Vagina (tissue), 2 donors: ENCODE data around the gene EIF4G2.

Experiments
- POLR2A ChIP-seq, 2 donors: fragments of 450-650 bp; IDR thresholded peaks; one replicate each; pipeline ENCODE4 v1.6.1; 2017; ENCODE audit warnings: antibody characterized with exemption in 2 of 2, mild to moderate bottlenecking in 2 of 2, moderate library complexity in 2 of 2
- POLR2AphosphoS5 ChIP-seq, 2 donors: sonication (generic); formaldehyde crosslinking; IDR thresholded peaks; one replicate each; pipeline ENCODE4 v1.9.0; 2017; ENCODE audit warnings: antibody characterized with exemption in 2 of 2, mild to moderate bottlenecking in 2 of 2, low read depth in 1 of 2; ENCODE audit not compliant: insufficient read depth in 1 of 2
- TF ChIP-seq, protein P1 (sequence below), 3 experiments: fragments of 450-650 bp in 2 of 3; fragments of 200-600 bp in 1 of 3; sonication (generic) in 1 of 3; IDR thresholded peaks; one replicate each; pipeline ENCODE4 v1.5.1; 2017 to 2019; ENCODE audit warnings: antibody characterized with exemption in 3 of 3, mild to moderate bottlenecking in 2 of 3, moderate library complexity in 2 of 3

DNA sequence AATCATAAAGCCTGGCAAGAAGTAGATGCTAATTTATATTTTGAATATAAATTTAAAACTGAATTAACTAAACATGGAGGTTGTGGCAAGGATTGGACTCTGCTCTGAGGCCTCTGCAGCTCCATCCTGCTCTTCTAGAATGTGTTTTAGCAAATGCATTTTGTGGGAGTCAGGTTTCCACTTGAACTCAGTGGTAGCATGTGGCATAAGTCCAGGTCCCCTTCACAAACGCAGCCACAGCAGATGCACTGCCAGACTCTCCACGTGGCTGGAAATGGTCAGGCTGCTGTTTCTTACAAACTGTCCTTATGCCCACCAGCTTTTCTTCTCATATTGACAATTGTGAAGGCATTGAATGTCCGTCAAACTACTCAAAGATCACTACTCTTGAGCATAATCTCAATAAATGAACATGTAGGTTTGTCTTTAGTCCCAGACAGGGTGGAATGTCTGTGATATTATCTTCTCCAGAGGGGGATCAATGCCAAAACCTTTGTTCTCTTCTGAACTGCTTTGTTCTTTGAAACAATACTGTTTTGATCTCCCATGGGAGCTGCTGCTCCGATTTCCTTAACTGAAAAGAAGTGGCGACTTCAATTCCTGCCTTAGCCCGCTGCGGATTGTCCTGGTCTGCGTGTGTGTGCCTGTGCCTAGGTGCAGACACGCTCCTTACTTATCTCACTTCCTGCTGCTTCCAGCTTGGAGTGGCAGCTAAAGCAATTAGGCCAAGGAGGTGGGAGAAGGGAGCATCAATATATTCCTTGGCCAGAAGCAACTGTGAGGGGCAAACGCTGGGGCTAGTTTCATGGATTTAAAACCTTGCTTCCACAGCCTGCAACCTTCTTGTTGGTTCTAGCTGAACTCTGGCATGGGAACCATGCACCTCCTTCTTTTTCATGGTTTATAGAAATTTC lies 24.2 kb downstream of the EIF4G2 start:
- TF ChIP-seq, protein P1, sequence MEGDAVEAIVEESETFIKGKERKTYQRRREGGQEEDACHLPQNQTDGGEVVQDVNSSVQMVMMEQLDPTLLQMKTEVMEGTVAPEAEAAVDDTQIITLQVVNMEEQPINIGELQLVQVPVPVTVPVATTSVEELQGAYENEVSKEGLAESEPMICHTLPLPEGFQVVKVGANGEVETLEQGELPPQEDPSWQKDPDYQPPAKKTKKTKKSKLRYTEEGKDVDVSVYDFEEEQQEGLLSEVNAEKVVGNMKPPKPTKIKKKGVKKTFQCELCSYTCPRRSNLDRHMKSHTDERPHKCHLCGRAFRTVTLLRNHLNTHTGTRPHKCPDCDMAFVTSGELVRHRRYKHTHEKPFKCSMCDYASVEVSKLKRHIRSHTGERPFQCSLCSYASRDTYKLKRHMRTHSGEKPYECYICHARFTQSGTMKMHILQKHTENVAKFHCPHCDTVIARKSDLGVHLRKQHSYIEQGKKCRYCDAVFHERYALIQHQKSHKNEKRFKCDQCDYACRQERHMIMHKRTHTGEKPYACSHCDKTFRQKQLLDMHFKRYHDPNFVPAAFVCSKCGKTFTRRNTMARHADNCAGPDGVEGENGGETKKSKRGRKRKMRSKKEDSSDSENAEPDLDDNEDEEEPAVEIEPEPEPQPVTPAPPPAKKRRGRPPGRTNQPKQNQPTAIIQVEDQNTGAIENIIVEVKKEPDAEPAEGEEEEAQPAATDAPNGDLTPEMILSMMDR (IDR thresholded peaks at IDR 0.05): no peak
- no peak for TF ChIP-seq POLR2AphosphoS5 (IDR thresholded peaks at IDR 0.05; ENCODE audit: insufficient read depth in 1 of 2, low read depth in 1 of 2)
- no peak for TF ChIP-seq POLR2A (IDR thresholded peaks at IDR 0.05)
